D341Med (cell line): ENCODE data around the gene TMEM203.
A peak's percentile ranks its signal among the peaks of the same experiment; 100 is the strongest.

Experiments used
- DNase-seq: peaks from one replicate; pipeline ENCODE4 v3.0.0; 2012; ENCODE audit warnings: low spot score

TMEM203 gene

GRCh38 chr9:137194388-137194787, 11.1 kb downstream of the TMEM203 start:
- DNase-seq: peak; percentile 73

GRCh38 chr9:137193771-137194170, 11.7 kb downstream of the TMEM203 start:
- no peak for DNase-seq

GRCh38 chr9:137192859-137193258, 12.6 kb downstream of the TMEM203 start:
- no peak for DNase-seq

GRCh38 chr9:137192448-137192780, 13.0 kb downstream of the TMEM203 start:
- no peak for DNase-seq

GRCh38 chr9:137191691-137192447, 13.6 kb downstream of the TMEM203 start:
- DNase-seq: no peak

GRCh38 chr9:137191245-137191644, 14.2 kb downstream of the TMEM203 start:
- no peak for DNase-seq

- no peak for DNase-seq
These were observed 15.1 kb downstream of the TMEM203 start for GRCh38 chr9:137190315-137190856.

GRCh38 chr9:137189297-137190295, 15.9 kb downstream of the TMEM203 start:
- DNase-seq: no peak

- peak; percentile 98 for DNase-seq
These were observed 16.8 kb downstream of the TMEM203 start, which contains the start of the genes ANAPC2 and SSNA1 for GRCh38 chr9:137188490-137189296. TSS of gene ANAPC2 (minus strand) at chr9:137188560. CDS start at chr9:137188532, 28 bp downstream. TSS of gene SSNA1 (plus strand) at chr9:137188676. CDS start at chr9:137188727, 51 bp downstream.

- DNase-seq: no peak
These were observed 17.4 kb downstream of the TMEM203 start for GRCh38 chr9:137188086-137188489.

GRCh38 chr9:137187386-137187785, 18.1 kb downstream of the TMEM203 start:
- DNase-seq: no peak

- no peak for DNase-seq
These were observed 19.1 kb downstream of the TMEM203 start for GRCh38 chr9:137186385-137186784.

- no peak for DNase-seq
These were observed 19.5 kb downstream of the TMEM203 start for GRCh38 chr9:137185921-137186320.

- DNase-seq: no peak
These were observed 20.4 kb downstream of the TMEM203 start for GRCh38 chr9:137184881-137185660.

- DNase-seq: no peak
These were observed 21.4 kb downstream of the TMEM203 start for GRCh38 chr9:137183980-137184595.

GRCh38 chr9:137182836-137183235, 22.6 kb downstream of the TMEM203 start:
- no peak for DNase-seq

- DNase-seq: no peak
These were observed 23.8 kb downstream of the TMEM203 start for GRCh38 chr9:137181680-137182079.

- DNase-seq: no peak
These were observed 25.0 kb downstream of the TMEM203 start for GRCh38 chr9:137180491-137180890.

- no peak for DNase-seq
These were observed 25.7 kb downstream of the TMEM203 start for GRCh38 chr9:137179761-137180160.

GRCh38 chr9:137178939-137179630, 26.4 kb downstream of the TMEM203 start:
- no peak for DNase-seq
